ENCODE results near the gene TOP2A.

DNA sequence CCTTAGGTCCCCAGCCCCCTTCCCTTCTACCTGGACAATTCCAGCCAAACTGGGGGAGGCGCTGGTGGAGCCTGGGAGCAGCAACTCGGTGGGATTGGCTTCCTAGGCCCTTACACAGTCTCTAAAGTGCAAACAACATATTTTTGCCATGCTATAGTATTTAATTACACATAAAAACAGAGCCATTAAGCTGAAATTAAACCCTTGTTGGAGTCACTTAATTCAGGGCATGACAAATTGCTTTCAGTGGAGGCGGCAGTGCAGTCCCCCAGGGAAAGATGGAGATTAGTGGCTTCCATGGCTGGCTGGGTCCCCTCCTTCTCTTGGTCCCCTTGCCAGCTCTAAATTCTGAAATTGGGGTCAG lies 42.9 kb upstream of the TOP2A start:
- TF ChIP-seq CTCF (IDR thresholded peaks at IDR 0.05) (no peak), POLR2AphosphoS5 (IDR thresholded peaks at IDR 0.05; ENCODE audit: insufficient read depth in 1 of 2, low read depth in 1 of 2) (no peak)

All from vagina (tissue), 2 donors.